Stimulated activated CD8-positive, alpha-beta memory T cell treated with anti-CD3 and anti-CD28 coated beads, Interleukin-15, amount 100 ng/mL, for 4 hours (primary cell): ENCODE data around the gene ABHD17C.

Source experiments
- DNase-seq, 2 donors: peaks; one replicate each; pipeline ENCODE4 v3.0.0-alpha.2; 2020; ENCODE audit warnings: low read depth in 2 of 2

ABHD17C gene

DNA sequence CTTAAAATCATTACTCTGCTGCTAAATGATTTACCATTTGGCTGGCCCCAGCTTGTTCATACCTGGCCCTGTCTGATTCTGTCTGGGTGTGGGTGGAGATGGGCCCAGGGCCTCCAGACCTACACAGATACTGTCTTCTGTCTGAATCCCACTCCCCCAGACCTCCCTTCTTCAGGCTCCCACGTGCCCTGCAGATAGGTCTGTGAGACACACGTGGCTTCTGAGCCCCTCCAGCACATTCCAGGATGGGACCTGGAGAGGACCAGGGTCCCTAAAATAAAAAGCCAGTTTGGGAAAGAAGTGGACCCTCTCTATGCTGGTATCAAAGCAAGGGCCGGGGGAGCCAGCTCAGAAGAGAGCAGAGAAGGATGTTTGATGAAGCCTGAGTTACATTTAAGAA is 69.4 kb downstream of the ABHD17C start:
- no peak for DNase-seq

DNA sequence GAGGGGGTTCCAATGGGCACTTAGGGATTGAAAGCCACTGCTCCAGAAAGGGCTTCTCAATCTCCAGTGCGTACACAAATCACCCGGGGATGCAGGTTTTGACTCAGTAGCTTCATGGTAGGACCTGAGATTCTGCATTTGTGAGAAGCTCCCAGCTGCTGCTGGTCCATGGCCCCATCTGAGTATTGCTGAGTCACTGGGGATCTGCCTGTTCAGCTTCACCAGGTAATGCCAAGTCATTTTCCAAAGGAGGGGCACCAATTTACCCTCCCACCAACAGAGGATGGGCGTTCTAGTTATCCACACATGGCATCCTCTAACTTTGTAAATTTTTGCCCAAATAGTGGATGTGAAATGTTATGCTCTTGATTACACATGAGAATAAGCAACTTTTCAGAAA is 71.2 kb downstream of the ABHD17C start:
- no peak for DNase-seq

DNA sequence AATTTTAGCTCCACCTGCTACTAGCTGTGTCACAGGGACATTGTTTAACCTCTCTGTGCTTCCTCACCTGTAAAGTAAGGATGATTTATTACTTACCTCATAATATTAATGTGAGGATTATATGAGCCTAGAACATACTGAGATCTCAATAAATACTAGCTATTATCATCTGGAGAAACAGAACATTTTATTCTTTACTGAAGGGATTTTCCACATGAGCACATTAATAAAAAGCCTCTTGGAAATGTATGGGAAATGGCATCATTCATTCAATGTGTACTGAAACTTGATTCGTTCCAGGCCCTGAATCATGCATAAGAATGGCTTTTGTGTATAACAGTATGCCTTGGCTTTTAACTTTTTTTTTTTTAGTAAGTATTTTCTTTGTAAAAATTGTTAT is 73.0 kb downstream of the ABHD17C start:
- DNase-seq = no peak

GRCh38 chr15:80769153-80769828 is 74.2 kb downstream of the ABHD17C start:
- no peak for DNase-seq

DNA sequence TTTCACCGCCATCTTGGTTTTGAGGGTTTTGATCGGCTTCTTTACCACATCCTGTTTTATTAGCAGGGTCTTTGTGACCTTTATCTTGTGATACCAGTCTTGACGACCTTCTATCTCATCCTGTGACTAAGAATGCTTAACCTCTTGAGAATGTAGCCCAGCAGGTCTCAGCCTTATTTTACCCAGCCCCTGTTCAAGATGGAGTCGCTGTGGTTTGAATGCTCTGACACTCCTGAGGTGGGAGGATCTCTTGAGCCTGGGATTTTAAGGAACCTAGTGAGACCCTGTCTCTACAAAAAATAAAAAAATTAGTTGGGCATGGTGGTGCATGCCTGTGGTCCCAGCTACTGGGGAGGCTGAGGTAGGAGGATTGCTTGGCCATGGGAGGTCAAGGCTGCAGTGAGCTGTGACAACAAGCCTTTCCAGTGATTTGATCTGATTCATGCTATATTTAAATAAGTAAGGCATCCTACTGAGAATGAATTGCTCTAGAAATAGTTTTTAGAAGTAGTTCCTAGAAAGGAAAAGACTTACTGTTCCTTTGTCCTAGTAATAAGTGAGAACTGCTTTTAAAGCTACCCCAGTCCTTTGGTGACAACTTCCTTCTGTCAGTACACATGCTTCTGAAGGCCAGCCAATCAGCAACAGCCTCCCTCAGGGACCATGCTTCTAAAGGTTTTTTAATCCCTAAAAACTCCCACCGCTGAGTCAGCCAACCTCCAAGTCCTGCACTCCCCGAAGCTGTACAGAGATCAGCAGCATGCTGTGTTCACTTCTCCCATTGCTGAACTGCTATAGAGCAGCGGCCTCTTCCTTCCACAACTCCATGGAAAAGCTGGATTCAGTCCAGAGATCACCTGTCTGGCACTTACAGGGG is 75.0 kb downstream of the ABHD17C start:
- no peak for DNase-seq

DNA sequence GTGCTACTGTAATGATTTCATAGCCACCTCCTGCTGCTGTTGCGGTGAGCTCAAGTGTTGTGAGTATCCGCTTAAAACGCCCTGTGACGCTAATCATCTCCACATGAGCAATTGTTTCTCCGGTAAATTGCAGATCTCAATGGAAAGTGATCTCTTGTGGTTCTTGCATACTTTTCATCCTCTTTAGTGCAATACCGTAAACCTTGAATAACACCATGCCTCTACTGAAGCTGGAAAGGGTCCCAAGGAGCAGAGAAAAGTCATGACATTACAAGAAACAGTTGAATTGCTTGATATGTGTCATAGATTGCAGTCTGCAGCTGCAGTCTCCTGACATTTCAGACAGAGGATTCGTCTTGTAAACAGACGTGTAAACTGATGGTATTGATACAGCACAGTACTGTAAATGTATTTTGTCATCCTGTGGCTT is 78.0 kb downstream of the ABHD17C start:
- DNase-seq = no peak

DNA sequence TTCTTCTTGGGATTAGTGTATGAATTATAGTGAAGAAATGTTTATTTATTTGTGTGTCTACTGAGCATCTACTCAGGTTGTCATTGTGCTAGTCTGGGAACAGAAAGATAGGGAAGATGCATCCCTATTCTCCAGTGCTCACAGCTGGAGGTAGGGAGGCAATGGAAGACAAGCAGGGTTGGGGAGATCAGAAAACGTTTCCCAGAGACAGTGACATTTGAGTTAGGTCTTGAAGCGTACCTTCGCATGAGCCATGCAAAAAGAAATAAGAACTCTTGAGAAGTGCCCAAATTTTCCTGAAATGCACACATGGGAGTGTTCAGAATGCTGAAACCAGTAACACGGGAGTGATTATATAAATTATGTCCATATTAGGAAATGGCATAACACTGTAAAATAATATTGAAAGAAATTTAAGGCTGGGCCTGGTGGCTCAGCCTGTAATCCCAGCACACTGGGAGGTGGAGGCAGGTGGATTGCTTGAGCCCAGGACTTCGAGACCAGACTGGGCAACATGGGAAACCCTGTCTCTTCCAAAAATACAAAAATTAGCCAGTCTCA is 78.8 kb downstream of the ABHD17C start:
- DNase-seq = no peak

DNA sequence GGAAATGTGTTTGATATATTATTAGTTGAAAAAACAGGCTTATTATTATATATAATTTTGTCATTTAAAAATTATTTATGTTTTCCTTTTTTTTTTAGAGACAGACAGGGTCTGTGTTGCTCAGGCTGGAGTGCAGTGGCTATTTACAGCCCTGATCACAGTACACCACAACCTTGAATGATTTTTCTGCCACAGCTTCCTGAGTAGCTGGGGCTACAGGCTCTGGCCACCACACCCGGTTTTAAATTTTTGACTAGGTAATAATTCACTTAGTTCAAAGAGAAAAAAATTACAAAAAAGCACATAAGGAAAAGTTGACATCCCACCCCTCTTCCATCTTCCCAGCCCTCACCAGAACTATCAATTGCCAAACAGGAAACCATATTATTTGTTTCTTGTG is 79.4 kb downstream of the ABHD17C start:
- DNase-seq = no peak

DNA sequence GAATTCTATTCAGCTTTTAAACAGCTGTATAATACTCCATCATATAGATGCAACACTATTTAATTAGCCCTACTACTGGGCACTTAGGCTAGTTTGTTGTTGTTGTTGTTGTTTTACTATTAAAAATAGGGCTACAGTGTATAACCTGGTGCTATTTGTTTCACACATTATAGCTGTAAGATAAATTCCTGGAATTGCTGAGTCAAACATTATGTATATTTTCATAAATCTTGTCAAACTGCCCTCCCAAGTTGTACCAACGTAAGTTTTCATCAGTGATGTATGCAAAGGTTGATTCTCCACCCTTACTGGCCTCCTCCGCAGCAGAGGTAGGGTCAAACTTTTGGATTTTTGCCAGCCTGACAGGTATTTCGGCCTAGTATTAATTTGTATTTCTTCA is 80.2 kb downstream of the ABHD17C start:
- no peak for DNase-seq

DNA sequence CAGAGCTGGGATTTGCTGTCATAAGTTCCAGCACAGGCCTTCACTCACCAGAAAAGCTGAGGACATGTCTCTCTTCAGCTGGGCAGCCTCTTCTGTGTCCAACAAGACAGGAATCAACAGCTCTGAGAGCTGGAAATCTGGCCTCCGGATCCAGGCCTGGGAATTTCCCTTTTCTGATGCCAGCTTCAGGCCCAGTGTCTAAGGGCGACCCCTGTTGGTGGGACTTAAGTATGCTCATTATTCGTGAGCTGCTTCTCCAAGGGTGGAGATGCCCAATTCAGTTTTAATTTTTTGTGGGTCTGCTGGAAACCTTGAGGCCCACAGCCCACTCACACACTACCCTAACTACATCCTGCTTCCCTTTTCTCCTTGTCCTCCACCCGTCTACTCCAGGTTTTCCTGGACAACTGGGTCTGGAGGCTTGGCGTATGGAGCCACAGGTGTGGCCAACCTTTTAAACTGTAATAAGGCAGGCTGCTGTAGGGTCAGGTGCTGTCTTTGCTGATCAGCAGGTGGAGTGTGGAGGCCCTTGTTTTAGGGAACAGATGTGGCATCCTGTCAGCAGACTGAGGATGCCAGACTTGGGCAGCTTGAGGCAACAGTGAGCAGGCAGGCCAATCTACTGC is 81.4 kb downstream of the ABHD17C start:
- peak in 1 of 2 donors; percentile 40 for DNase-seq

GRCh38 chr15:80777137-80777536 is 82.0 kb downstream of the ABHD17C start:
- DNase-seq = no peak

- DNase-seq = no peak
These were observed 82.9 kb downstream of the ABHD17C start for GRCh38 chr15:80777826-80778620.

GRCh38 chr15:80778621-80778963 is 83.5 kb downstream of the ABHD17C start:
- no peak for DNase-seq

- DNase-seq = no peak
These were observed 84.0 kb downstream of the ABHD17C start, which contains the start of gene CEMIP for GRCh38 chr15:80778964-80779657. CEMIP (plus strand) TSS chr15:80779370; CDS start chr15:80873880, 94,510 bp downstream.

- DNase-seq = no peak
These were observed 84.7 kb downstream of the ABHD17C start for GRCh38 chr15:80779658-80780415.

GRCh38 chr15:80780416-80781221 is 85.5 kb downstream of the ABHD17C start:
- no peak for DNase-seq

DNA sequence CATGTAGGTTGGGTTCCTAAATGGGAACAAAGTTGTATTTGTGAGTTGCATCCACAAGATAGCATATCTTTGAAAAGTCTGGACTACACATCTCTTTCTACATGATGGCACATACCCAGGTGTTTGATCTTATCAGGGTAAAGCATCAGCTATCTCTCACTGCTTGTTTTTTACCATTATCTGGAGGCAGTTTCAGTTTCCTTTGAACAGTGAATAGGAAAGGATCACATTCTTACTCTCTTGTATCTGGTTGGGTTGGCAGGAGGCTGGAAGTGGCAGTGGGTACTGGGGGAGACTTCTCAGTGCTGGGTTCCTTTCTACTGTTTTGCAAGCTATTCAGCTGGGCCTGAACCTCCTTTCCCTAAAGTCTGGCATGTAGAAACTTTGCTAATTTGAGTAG is 88.2 kb downstream of the ABHD17C start:
- DNase-seq = no peak

DNA sequence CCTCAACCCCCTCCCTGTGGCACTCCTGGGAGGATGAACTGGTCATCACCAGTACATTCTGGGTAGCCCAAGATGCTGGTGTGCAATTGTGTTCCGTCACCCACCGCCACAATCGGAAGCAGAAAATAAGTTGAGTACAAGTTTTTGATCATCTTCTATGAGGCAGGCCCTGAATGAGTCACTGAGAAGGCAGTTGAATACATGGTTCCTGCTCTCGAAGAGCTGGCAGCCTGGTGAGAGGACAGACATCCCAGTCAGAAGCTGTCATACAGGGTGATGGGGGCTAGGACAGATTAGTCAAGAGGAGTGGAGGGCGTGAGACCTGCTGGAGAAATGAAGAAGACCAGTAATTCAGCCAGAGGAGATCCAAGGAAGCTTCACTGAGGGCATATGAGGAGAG is 90.2 kb downstream of the ABHD17C start:
- no peak for DNase-seq

DNA sequence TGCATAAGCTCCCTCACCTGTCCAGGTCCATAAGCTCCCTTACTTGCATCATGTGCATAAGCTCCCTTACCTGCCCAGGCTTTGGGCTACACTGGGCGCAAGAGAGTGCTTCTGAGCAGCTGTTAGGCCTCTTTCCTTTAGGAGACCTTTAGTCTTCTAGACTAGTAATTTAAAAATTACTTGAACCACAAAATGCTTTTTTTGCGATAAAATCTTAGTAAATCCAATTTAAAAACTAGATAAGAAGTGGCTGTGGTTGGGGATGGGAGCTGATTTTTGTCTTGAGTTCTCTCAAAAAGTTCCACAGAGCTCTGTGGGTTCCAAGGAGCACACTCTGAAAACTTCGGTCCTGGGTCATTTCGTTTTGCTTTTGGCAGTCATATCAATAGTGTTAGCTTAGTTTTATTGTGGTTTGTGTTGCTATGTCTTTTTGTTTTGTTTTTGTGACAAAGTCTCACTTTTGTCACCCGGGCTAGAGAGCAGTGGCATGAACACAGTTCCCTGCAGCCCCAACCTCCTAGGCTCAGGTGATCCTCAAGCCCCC is 90.8 kb downstream of the ABHD17C start:
- DNase-seq = no peak
